IMR-90 (cell line): ENCODE data around the gene HOXB8. TPM values are rescaled to one million over a fixed set of nuclear protein-coding genes. Genes with fewer than 3 reads are reported as not detected.

ENCODE experiments used
- MXI1 ChIP-seq: IDR thresholded peaks from 2 replicates; pipeline ENCODE4 v1.6.1; 2012; ENCODE audit warnings: low read depth, mild to moderate bottlenecking, low read length, moderate library complexity, borderline replicate concordance
- POLR2A ChIP-seq: IDR thresholded peaks from 2 replicates; pipeline ENCODE4 v1.6.1; 2012; ENCODE audit warnings: mild to moderate bottlenecking, low read depth, low read length
- RCOR1 ChIP-seq: IDR thresholded peaks from 2 replicates; pipeline ENCODE4 v1.6.1; 2012; ENCODE audit warnings: mild to moderate bottlenecking, low read length, improper control_type of control experiment; ENCODE audit not compliant: insufficient replicate concordance
- polyA plus RNA-seq, 3 experiments: library from polyadenylated mRNA; depleted of rRNA; stranded (reverse); fragments of >200 nt; gene quantifications; 2 replicates each; pipeline ENCODE4 v1.2.3, GENCODE V29; 2012; ENCODE audit warnings: low replicate concordance in 1 of 3
- total RNA-seq: library from RNA; depleted of rRNA; stranded (reverse); fragments of >200 nt; gene quantifications from 2 replicates; pipeline ENCODE4 v1.2.3, GENCODE V29; 2012

Gene HOXB8
- total and polyA plus RNA-seq, 2 of the 4 experiments (the other 2 are of a cell fraction), result 0.54 to 5.3 TPM

- TF ChIP-seq MXI1 (no peak), POLR2A (no peak), RCOR1 (no peak)
Measured at GRCh38 chr17:48613862-48614694, 1.0 kb downstream of the HOXB8 start (continued).
